ENCODE data around the gene PCMT1.
"Not testable (repeated sequence)": the region's sequence is repeated elsewhere in the genome, so short reads cannot be mapped to it uniquely, and the experiment has no call there.

The PCMT1 gene

GRCh38 chr6:149751239-149751638, 1.7 kb downstream of the PCMT1 start:
- no peak for DNase-seq

GRCh38 chr6:149751920-149752319, 2.4 kb downstream of the PCMT1 start:
- DNase-seq = not testable (repeated sequence)

GRCh38 chr6:149752600-149753373, 3.2 kb downstream of the PCMT1 start:
- no peak for DNase-seq

GRCh38 chr6:149753374-149753637, 3.8 kb downstream of the PCMT1 start:
- not testable (repeated sequence) for DNase-seq

- DNase-seq = no peak
Observed at GRCh38 chr6:149754548-149754947, 5.0 kb downstream of the PCMT1 start.

- no peak for DNase-seq
Observed at GRCh38 chr6:149755300-149756260, 6.0 kb downstream of the PCMT1 start.

GRCh38 chr6:149756261-149756636, 6.7 kb downstream of the PCMT1 start:
- no peak for DNase-seq

GRCh38 chr6:149761438-149761837, 11.9 kb downstream of the PCMT1 start:
- no peak for DNase-seq

- no peak for DNase-seq
Observed at GRCh38 chr6:149763866-149764265, 14.3 kb downstream of the PCMT1 start.

GRCh38 chr6:149766156-149766769, 16.7 kb downstream of the PCMT1 start:
- DNase-seq = no peak

GRCh38 chr6:149769676-149770075, 20.1 kb downstream of the PCMT1 start:
- DNase-seq = no peak

- no peak for DNase-seq
Observed at GRCh38 chr6:149771185-149771584, 21.6 kb downstream of the PCMT1 start.

GRCh38 chr6:149771925-149772324, 22.4 kb downstream of the PCMT1 start:
- no peak for DNase-seq

GRCh38 chr6:149777624-149778023, 28.1 kb downstream of the PCMT1 start:
- DNase-seq = no peak

GRCh38 chr6:149779644-149779963, 30.1 kb downstream of the PCMT1 start:
- no peak for DNase-seq

- no peak for DNase-seq
Observed at GRCh38 chr6:149781715-149782114, 32.2 kb downstream of the PCMT1 start.

GRCh38 chr6:149782337-149782736, 32.8 kb downstream of the PCMT1 start:
- DNase-seq = no peak

GRCh38 chr6:149783551-149783950, 34.0 kb downstream of the PCMT1 start:
- DNase-seq = no peak

- no peak for DNase-seq
Observed at GRCh38 chr6:149806127-149806526, 56.6 kb downstream of the PCMT1 start.

GRCh38 chr6:149809798-149810197, 60.3 kb downstream of the PCMT1 start:
- no peak for DNase-seq

GRCh38 chr6:149813351-149813750, 63.8 kb downstream of the PCMT1 start:
- no peak for DNase-seq

GRCh38 chr6:149815788-149816187, 66.2 kb downstream of the PCMT1 start:
- no peak for DNase-seq

GRCh38 chr6:149820506-149820905, 71.0 kb downstream of the PCMT1 start:
- no peak for DNase-seq

- DNase-seq = no peak
Observed at GRCh38 chr6:149821492-149821891, 72.0 kb downstream of the PCMT1 start.
